LNCAP (cell line): Measurements from ENCODE around the gene LRRC8E.

ENCODE experiments used
- CTCF ChIP-seq: fragments of 450-650 bp; IDR thresholded peaks from 2 replicates; pipeline ENCODE4 v1.5.1; 2017; ENCODE audit warnings: mild to moderate bottlenecking

The LRRC8E gene

GRCh38 chr19:7926021-7926726 is 37.9 kb downstream of the LRRC8E start, which contains the start of gene CTXN1:
CTXN1 (minus strand) TSS chr19:7926135; CDS start chr19:7925538, 597 bp downstream.
- no peak for TF ChIP-seq CTCF

- no peak for TF ChIP-seq CTCF
These were observed 38.7 kb downstream of the LRRC8E start for GRCh38 chr19:7926727-7927604.

GRCh38 chr19:7927605-7928333 is 39.5 kb downstream of the LRRC8E start:
- no peak for TF ChIP-seq CTCF

- TF ChIP-seq CTCF, result no peak
These were observed 40.0 kb downstream of the LRRC8E start for GRCh38 chr19:7928334-7928706.

- TF ChIP-seq CTCF, result peak; percentile 52
These were observed 40.7 kb downstream of the LRRC8E start for GRCh38 chr19:7928741-7929701.

- no peak for TF ChIP-seq CTCF
These were observed 42.5 kb downstream of the LRRC8E start for GRCh38 chr19:7930765-7931164.
